SK-N-SH (cell line): ENCODE results near the gene ADGRE3.

Experiments
- FOXM1 ChIP-seq: IDR thresholded peaks from 2 replicates; pipeline ENCODE4 v1.4.0; 2012; ENCODE audit warnings: low read depth, mild to moderate bottlenecking
- JUND ChIP-seq: IDR thresholded peaks from 2 replicates; pipeline ENCODE4 v1.4.0; 2012
- MAX ChIP-seq: IDR thresholded peaks from 2 replicates; pipeline ENCODE4 v1.4.0; 2012; ENCODE audit warnings: low read depth
- NFIC ChIP-seq: IDR thresholded peaks from 2 replicates; pipeline ENCODE4 v1.4.0; 2012; ENCODE audit warnings: borderline replicate concordance
- POLR2AphosphoS5 ChIP-seq: IDR thresholded peaks from 2 replicates; pipeline ENCODE4 v1.6.1; 2012; ENCODE audit warnings: low read depth, low read length
- RXRA ChIP-seq: IDR thresholded peaks from 2 replicates; pipeline ENCODE4 v1.4.0; 2012; ENCODE audit warnings: low read depth, mild to moderate bottlenecking, borderline replicate concordance
- TCF12 ChIP-seq: IDR thresholded peaks from 2 replicates; pipeline ENCODE4 v1.4.0; 2012
- USF2 ChIP-seq: fragments of 150-350 bp; IDR thresholded peaks from 2 replicates; pipeline ENCODE4 v1.6.1; 2017; ENCODE audit warnings: antibody characterized with exemption, low read length, low read depth, borderline replicate concordance
- YY1 ChIP-seq: IDR thresholded peaks from 2 replicates; pipeline ENCODE4 v1.4.0; 2012; ENCODE audit warnings: low read depth, mild to moderate bottlenecking
- TF ChIP-seq, protein P1 (sequence below): fragments of 200-600 bp; sonication (generic); IDR thresholded peaks from 2 replicates; pipeline ENCODE4 v1.6.1; 2017; ENCODE audit warnings: antibody characterized with exemption, mild to moderate bottlenecking, moderate library complexity

DNA sequence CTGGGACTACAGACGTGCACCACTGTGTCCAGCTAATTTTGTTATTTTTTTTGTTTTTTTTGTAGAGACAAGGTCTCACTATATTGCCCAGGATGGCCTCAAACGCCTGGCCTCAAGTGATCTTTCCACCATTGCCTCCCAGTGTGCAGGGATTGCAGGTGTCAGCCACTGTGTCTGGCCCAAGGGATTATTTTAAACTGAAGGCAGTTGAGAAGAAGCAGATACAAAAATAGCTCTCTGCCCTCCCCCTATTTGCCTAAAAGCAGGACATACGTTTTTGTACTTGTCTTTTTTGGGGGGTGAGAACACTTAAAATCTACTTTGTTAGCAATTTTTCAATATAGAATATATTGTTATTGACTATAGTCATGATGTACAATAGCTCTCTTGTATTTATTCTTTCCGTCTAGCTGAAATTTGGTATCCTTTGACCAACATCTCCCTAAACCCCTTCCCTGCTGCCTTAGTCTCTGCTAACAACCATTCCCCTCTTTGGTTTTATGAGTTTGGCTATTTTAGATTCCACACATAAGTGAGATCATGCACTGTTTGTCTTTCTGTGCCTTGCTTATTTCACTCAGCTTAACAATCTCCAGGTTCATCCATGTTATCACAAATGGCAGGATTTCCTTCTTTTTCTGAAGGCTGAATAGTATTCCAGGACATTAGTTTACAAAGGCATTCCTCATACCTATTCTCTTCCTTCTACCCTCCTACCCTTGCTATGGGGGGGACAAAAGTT is 34.9 kb downstream of the ADGRE3 start:
- TF ChIP-seq, protein P1, sequence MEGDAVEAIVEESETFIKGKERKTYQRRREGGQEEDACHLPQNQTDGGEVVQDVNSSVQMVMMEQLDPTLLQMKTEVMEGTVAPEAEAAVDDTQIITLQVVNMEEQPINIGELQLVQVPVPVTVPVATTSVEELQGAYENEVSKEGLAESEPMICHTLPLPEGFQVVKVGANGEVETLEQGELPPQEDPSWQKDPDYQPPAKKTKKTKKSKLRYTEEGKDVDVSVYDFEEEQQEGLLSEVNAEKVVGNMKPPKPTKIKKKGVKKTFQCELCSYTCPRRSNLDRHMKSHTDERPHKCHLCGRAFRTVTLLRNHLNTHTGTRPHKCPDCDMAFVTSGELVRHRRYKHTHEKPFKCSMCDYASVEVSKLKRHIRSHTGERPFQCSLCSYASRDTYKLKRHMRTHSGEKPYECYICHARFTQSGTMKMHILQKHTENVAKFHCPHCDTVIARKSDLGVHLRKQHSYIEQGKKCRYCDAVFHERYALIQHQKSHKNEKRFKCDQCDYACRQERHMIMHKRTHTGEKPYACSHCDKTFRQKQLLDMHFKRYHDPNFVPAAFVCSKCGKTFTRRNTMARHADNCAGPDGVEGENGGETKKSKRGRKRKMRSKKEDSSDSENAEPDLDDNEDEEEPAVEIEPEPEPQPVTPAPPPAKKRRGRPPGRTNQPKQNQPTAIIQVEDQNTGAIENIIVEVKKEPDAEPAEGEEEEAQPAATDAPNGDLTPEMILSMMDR = no peak
- TF ChIP-seq USF2 = no peak
- TF ChIP-seq RXRA = no peak
- no peak for TF ChIP-seq POLR2AphosphoS5
- TF ChIP-seq JUND = no peak
- TF ChIP-seq MAX = no peak
- no peak for TF ChIP-seq FOXM1
- no peak for TF ChIP-seq YY1
- no peak for TF ChIP-seq NFIC
- TF ChIP-seq TCF12 = no peak
